HepG2 (cell line): ENCODE results near the gene SFI1. TPM values are rescaled to one million over a fixed set of nuclear protein-coding genes. Genes with fewer than 3 reads are reported as not detected.

Source experiments
- CBFB ChIP-seq: sonication (generic); formaldehyde crosslinking; IDR thresholded peaks from 2 replicates; pipeline ENCODE4 v1.4.0; 2020; ENCODE audit warnings: missing genetic modification reagents
- EHMT2 ChIP-seq: fragments of 200-600 bp; sonication (generic); IDR thresholded peaks from 2 replicates; pipeline ENCODE4 v1.7.0; 2017; ENCODE audit warnings: antibody characterized with exemption, low read depth, low read length, borderline replicate concordance
- MZF1 ChIP-seq: sonication (generic); formaldehyde crosslinking; IDR thresholded peaks from 2 replicates; pipeline ENCODE4 v1.8.1; 2023; ENCODE audit warnings: mild to moderate bottlenecking, missing genetic modification reagents, borderline replicate concordance
- NFKB2 ChIP-seq: sonication (generic); formaldehyde crosslinking; IDR thresholded peaks from 2 replicates; pipeline ENCODE4 v1.4.0; 2020; ENCODE audit warnings: missing genetic modification reagents, borderline replicate concordance
- NFYC ChIP-seq: IDR thresholded peaks from 2 replicates; pipeline ENCODE4 v1.6.1; 2016; ENCODE audit warnings: missing genetic modification reagents, missing compliant biosample characterization
- REXO4 ChIP-seq: sonication (generic); formaldehyde crosslinking; IDR thresholded peaks from 2 replicates; pipeline ENCODE4 v1.8.0; 2022; ENCODE audit warnings: missing genetic modification reagents, mild to moderate bottlenecking, borderline replicate concordance
- XRCC5 ChIP-seq: fragments of 200-400 bp; formaldehyde crosslinking; optimal IDR thresholded peaks from 2 replicates; pipeline ENCODE3; 2017; ENCODE audit warnings: mild to moderate bottlenecking, low read length
- ZBTB21 ChIP-seq: sonication (generic); formaldehyde crosslinking; IDR thresholded peaks from 2 replicates; pipeline ENCODE4 v1.4.0; 2020; ENCODE audit warnings: missing genetic modification reagents
- ZFP62 ChIP-seq: sonication (generic); formaldehyde crosslinking; IDR thresholded peaks from 2 replicates; pipeline ENCODE4 v1.4.0; 2020; ENCODE audit warnings: missing genetic modification reagents
- ZFP82 ChIP-seq: sonication (generic); formaldehyde crosslinking; IDR thresholded peaks from 2 replicates; pipeline ENCODE4 v1.5.1; 2020; ENCODE audit warnings: mild to moderate bottlenecking, missing genetic modification reagents, borderline replicate concordance
- ZNF282 ChIP-seq: fragments of 450-650 bp; IDR thresholded peaks from 2 replicates; pipeline ENCODE4 v1.6.1; 2018; ENCODE audit not compliant: partially characterized antibody
- ZNF414 ChIP-seq: sonication (generic); formaldehyde crosslinking; IDR thresholded peaks from 2 replicates; pipeline ENCODE4 v1.5.0; 2020; ENCODE audit warnings: missing genetic modification reagents
- ZNF512 ChIP-seq: sonication (generic); formaldehyde crosslinking; IDR thresholded peaks from 2 replicates; pipeline ENCODE4 v1.4.0; 2020; ENCODE audit warnings: mild to moderate bottlenecking, missing genetic modification reagents
- ZNF576 ChIP-seq: sonication (generic); formaldehyde crosslinking; IDR thresholded peaks from 2 replicates; pipeline ENCODE4 v1.4.0; 2020; ENCODE audit warnings: mild to moderate bottlenecking, missing genetic modification reagents
- ZNF589 ChIP-seq: sonication (generic); formaldehyde crosslinking; conservative IDR thresholded peaks from 2 replicates; pipeline ENCODE4 v1.8.0; 2022; ENCODE audit warnings: mild to moderate bottlenecking, moderate library complexity, missing genetic modification reagents
- polyA plus RNA-seq, 8 experiments: library from polyadenylated mRNA; depleted of rRNA in 3 of 8; stranded (reverse) in 7 of 8; unstranded in 1 of 8; fragments of >200 nt; fragmentation: Illumina TruSeq in 4 of 8; extraction: Trizol in 4 of 8; gene quantifications; 2 replicates each; pipeline versions ENCODE4 v1.2.1 to v1.2.3, GENCODE V29; 2011 to 2016; ENCODE audit warnings: low read depth in 4 of 8, missing spikeins in 1 of 8, mixed read lengths in 1 of 8; ENCODE audit not compliant: insufficient read depth in 1 of 8
- total RNA-seq, 5 experiments: library from RNA; depleted of rRNA; stranded (reverse); fragments of >200 nt; fragmentation: Illumina TruSeq; extraction: Trizol; gene quantifications; 2 replicates each; pipeline ENCODE4 v1.2.3, GENCODE V29; 2016; ENCODE audit warnings: low read depth in 1 of 5
- TF ChIP-seq, protein P1 (sequence below): sonication (generic); formaldehyde crosslinking; IDR thresholded peaks from 2 replicates; pipeline ENCODE4 v1.5.1; 2020; ENCODE audit warnings: missing genetic modification reagents, mild to moderate bottlenecking, borderline replicate concordance
- TF ChIP-seq, protein P2 (sequence below): sonication (generic); formaldehyde crosslinking; IDR thresholded peaks from 2 replicates; pipeline ENCODE4 v1.5.0; 2020; ENCODE audit warnings: missing genetic modification reagents
- TF ChIP-seq, protein P3 (sequence below): sonication (generic); formaldehyde crosslinking; IDR thresholded peaks from 2 replicates; pipeline ENCODE4 v1.5.1; 2020; ENCODE audit warnings: mild to moderate bottlenecking, missing genetic modification reagents, moderate library complexity
- TF ChIP-seq, protein P4 (sequence below): sonication (generic); formaldehyde crosslinking; IDR thresholded peaks from 2 replicates; pipeline ENCODE4 v1.8.0; 2022; ENCODE audit warnings: missing genetic modification reagents, mild to moderate bottlenecking, borderline replicate concordance

The SFI1 gene
- total and polyA plus RNA-seq, 2 of the 13 experiments (the other 11 are each of a cell fraction or from before 2014, with no cell fraction given), result 20.5 to 40.1 TPM

DNA sequence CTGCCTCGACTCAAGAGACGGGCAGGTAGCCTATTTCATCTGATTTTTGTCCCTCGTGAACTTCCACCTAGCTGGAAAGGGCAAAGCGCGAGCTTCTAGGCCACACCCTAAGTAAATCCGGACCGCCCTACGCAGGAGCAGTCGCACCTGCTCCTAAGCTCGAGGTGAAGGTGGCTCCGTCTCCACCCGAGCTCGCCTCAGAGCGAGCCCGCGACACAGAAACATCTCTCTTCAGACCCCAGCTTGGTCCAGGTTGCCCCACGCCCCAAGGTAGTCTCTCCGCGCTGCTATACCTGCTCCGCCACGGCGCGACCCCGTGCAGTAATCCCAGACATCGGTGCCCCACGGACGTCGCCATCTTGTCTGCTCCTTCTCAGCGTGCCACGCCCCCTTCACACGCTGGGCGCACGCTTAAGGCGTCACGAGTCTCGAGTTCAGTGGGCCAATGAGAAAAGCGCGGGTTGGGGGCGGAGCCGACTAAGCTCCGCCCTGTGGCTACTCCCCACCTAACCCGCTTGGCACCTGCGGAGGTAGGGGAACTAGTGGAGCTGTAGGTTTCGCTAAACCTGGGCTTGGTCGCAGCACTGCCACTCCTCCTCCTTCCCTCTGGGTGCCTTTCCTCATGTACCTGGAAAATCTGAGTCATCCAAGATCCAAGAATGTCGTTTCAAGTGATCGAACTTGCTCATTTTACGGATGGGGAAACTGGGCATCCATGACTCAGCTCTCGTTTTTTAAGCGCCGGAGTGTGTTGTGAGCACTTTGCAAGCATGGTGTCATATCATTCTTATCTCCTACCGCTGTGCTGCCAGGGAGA lies 165.7 kb downstream of the SFI1 start, which contains the start of gene PISD (continued):
- TF ChIP-seq ZNF576 (CRISPR knock-in tag) (no peak), ZNF589 (CRISPR knock-in tag) (peak; percentile 56; the same call in 1 of the 2 replicates), NFKB2 (CRISPR knock-in tag) (peak; percentile 86; the same call in 1 of the 2 replicates), ZNF414 (CRISPR knock-in tag) (peak; percentile 84; the same call in 1 of the 2 replicates), NFYC (CRISPR knock-in tag) (peak; percentile 90), ZBTB21 (CRISPR knock-in tag) (no peak), ZNF512 (CRISPR knock-in tag) (no peak), XRCC5 (peak; percentile 72), REXO4 (no peak), ZFP62 (CRISPR knock-in tag) (no peak), ZFP82 (CRISPR knock-in tag) (no peak), MZF1 (CRISPR knock-in tag) (no peak), ZNF282 (no peak), EHMT2 (no peak), CBFB (CRISPR knock-in tag) (peak; percentile 27; the same call in 1 of the 2 replicates)
- TF ChIP-seq, protein P1, sequence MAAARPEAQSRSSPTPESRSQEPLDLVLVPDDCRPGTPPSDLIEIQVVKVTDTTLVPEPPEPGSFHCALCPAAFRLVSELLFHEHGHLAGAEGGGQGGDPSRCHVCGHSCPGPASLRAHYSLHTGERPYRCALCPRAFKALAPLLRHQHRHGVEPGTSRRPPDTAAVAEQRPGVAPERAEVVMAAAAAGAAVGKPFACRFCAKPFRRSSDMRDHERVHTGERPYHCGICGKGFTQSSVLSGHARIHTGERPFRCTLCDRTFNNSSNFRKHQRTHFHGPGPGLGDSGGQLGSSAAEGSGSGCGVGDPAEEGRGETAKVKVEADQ (CRISPR knock-in tag), result no peak
- TF ChIP-seq, protein P2, sequence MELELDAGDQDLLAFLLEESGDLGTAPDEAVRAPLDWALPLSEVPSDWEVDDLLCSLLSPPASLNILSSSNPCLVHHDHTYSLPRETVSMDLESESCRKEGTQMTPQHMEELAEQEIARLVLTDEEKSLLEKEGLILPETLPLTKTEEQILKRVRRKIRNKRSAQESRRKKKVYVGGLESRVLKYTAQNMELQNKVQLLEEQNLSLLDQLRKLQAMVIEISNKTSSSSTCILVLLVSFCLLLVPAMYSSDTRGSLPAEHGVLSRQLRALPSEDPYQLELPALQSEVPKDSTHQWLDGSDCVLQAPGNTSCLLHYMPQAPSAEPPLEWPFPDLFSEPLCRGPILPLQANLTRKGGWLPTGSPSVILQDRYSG (CRISPR knock-in tag), result no peak
- TF ChIP-seq, protein P3, sequence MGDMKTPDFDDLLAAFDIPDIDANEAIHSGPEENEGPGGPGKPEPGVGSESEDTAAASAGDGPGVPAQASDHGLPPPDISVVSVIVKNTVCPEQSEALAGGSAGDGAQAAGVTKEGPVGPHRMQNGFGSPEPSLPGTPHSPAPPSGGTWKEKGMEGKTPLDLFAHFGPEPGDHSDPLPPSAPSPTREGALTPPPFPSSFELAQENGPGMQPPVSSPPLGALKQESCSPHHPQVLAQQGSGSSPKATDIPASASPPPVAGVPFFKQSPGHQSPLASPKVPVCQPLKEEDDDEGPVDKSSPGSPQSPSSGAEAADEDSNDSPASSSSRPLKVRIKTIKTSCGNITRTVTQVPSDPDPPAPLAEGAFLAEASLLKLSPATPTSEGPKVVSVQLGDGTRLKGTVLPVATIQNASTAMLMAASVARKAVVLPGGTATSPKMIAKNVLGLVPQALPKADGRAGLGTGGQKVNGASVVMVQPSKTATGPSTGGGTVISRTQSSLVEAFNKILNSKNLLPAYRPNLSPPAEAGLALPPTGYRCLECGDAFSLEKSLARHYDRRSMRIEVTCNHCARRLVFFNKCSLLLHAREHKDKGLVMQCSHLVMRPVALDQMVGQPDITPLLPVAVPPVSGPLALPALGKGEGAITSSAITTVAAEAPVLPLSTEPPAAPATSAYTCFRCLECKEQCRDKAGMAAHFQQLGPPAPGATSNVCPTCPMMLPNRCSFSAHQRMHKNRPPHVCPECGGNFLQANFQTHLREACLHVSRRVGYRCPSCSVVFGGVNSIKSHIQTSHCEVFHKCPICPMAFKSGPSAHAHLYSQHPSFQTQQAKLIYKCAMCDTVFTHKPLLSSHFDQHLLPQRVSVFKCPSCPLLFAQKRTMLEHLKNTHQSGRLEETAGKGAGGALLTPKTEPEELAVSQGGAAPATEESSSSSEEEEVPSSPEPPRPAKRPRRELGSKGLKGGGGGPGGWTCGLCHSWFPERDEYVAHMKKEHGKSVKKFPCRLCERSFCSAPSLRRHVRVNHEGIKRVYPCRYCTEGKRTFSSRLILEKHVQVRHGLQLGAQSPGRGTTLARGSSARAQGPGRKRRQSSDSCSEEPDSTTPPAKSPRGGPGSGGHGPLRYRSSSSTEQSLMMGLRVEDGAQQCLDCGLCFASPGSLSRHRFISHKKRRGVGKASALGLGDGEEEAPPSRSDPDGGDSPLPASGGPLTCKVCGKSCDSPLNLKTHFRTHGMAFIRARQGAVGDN, result peak; percentile 90
- TF ChIP-seq, protein P4, sequence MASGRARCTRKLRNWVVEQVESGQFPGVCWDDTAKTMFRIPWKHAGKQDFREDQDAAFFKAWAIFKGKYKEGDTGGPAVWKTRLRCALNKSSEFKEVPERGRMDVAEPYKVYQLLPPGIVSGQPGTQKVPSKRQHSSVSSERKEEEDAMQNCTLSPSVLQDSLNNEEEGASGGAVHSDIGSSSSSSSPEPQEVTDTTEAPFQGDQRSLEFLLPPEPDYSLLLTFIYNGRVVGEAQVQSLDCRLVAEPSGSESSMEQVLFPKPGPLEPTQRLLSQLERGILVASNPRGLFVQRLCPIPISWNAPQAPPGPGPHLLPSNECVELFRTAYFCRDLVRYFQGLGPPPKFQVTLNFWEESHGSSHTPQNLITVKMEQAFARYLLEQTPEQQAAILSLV, result peak; percentile 84; the same call in 1 of the 2 replicates
